HG03571 (cell line): ENCODE data around the gene TMEM106A.
"Not testable (repeated sequence)": the region's sequence is repeated elsewhere in the genome, so short reads cannot be mapped to it uniquely, and the experiment has no call there.

Experiments
- ATAC-seq: cut with Tn5 transposase; IDR thresholded peaks from one replicate; pipeline ENCODE4 v1.9.1; 2021; ENCODE audit not compliant: unreplicated experiment

Gene TMEM106A, protein sequence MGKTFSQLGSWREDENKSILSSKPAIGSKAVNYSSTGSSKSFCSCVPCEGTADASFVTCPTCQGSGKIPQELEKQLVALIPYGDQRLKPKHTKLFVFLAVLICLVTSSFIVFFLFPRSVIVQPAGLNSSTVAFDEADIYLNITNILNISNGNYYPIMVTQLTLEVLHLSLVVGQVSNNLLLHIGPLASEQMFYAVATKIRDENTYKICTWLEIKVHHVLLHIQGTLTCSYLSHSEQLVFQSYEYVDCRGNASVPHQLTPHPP

DNA sequence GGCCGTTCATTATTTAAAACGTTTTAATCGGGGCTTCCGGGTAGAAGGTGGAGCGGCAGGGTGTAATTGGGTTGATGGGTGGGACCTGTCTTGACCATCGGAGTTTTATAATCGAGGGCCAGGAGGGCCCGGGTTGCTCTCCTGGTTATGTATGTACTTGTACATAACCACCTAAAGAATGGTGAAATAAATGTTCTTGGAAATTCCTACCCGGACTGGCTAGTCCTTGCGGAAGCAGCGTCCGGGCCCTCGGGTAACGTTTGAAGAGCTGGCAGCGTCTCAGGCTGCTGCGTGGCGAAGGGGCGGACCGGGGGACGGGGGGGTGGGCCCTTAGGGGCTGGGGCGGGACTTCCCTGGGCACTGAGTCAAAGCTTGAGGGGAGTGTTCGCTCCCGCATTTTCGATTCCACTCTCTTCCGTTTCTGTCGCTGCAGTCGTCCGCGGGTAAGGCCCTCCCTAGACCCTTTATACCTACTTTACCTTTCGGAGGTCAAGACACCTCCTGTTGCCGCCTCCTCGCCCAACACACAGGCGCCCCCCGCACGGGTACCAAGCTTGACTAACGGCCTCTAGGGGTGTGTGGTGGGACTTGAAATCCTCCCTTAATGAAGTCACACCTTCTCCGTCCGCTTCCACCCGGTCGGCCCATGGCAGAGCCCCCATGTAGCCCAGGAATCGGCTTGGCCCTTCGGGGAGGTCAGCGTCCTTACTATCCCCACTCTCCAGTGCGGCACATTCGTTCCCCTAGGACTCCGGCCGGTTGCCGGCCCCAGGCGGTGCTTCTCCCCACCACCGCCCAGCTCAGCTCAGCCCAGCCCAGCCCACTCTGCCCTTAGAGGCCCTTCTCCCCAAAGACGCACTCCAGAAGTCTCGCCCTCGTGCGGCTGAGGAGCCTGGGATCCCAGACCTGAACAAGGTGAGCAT, at the start of gene TMEM106A:
Gene TMEM106A, plus strand, starts transcription at position 396 of the 923 bp plus-strand sequence. CDS start 1,167 bp downstream, outside the sequence.
- peak; percentile 72 for ATAC-seq

DNA sequence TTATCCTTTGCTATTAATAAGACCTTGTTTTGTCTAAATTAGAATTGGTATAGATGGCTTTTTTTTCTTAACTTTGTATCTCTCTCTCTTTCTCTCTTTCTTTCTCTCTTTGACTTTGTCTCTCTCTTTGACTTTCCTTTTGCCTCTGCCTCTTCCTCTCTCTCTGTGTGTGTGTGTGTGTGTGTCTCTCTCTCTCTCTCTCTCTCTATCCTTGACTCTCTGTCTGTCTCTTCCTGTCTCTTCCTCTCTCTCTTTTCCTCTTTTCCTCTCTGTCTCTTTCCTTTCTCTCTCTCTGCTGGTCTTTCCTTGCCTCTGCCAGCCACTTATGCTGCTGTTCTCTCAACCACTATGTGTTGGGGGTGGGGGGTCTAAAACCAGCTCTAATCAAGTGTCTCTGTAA, 45.7 kb upstream of the TMEM106A start:
- ATAC-seq = not testable (repeated sequence)

DNA sequence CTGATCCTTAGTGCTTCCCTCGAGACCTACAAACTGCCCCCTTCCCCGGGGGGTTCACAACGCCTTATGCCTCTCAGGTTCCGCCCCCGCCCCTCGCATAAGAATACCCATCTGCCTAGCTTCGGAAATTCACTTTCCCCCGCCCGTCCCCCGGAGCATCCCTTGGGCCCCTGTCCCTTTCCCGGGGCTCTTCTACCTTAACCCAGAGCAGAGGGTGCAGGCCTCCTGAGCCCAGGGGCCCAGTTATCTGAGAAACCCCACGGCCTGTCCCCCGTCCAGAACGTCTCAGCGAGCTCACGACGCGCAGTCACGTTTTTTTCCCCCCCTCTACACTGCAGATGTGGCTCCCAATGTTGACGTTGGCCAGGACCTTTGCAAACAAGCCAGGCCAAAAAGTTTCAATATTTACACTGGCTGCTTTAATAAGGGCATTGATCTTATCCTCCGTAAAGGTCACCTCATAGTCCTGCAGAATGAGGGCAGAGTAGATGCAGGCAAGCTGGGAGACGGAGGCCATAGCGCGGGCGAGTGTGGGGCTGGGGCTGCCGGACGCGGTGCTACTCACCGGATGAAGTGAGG, 42.0 kb upstream of the TMEM106A start:
- ATAC-seq = peak; percentile 27

DNA sequence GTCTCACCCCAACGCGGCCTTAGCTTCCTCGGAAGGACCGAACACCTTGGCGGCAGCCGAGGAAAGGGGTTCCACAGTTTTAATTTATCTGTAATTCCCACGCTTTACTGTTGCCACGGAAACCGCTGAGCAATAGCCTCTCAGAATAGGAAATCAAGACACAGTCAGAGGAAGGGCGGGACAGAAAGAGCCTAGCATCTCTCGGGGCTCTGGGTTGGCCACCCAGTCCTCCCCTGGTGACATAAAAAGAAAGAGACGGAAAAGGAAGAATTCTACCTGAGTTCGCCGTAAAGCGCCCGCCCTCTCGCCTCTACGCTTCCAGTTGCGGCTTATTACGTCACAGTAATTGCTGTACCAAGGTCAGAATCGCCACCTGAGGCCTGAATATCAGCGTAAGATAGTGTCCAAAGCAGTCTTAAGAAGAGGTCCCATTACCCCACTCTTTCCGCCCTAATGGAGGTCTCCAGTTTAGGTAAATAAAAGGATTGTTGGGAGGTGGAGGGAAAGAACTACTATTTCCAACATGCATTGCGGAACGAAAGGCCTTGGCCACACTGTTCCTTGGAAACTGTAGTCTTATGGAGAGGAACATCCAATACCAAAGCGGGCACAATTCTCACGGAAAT, 41.4 kb upstream of the TMEM106A start:
- peak; percentile 69 for ATAC-seq

DNA sequence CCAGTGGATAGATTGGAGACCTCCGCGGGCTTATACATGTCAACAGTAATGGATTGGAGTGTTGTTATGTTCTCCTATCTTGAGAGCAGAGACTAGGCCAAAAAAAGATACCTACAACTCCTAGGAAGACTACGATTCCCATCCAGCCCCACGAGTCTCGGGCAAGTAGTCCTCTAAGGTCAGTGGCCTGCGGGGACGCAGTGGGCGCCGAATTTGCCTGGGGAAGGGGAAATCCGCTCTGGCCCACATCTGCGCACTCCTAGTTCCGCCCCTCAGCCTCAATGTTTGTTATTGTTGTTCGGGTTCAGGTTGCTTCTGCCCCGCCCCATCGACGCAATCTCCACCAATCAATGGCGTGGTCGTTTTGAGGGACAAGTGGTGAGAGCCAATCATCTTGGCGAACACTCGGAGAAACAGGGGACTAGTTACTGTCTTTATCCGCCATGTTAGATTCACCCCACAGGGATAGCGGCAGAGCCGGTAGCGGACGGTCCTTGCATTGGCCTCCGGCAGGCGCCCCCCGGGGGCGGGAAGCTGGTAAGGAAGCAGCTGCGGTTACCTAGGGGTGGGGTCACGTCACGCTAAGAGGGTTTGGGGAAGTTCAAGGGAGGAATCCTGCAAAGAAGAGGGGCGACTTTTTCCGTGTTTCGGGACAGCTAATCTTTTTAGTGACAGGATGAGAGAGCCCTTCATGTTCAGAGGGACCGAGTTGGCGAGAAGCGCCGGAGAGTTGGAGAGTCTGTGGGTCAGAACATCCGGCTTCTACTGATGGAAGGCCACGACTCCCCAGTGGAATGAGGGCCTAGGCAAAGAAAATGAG, 40.7 kb upstream of the TMEM106A start, which contains the start of gene NBR1:
Gene NBR1, plus strand, starts transcription at position 449 of the 820 bp plus-strand sequence. CDS start 4,586 bp downstream, outside the sequence.
- ATAC-seq = peak; percentile 64

DNA sequence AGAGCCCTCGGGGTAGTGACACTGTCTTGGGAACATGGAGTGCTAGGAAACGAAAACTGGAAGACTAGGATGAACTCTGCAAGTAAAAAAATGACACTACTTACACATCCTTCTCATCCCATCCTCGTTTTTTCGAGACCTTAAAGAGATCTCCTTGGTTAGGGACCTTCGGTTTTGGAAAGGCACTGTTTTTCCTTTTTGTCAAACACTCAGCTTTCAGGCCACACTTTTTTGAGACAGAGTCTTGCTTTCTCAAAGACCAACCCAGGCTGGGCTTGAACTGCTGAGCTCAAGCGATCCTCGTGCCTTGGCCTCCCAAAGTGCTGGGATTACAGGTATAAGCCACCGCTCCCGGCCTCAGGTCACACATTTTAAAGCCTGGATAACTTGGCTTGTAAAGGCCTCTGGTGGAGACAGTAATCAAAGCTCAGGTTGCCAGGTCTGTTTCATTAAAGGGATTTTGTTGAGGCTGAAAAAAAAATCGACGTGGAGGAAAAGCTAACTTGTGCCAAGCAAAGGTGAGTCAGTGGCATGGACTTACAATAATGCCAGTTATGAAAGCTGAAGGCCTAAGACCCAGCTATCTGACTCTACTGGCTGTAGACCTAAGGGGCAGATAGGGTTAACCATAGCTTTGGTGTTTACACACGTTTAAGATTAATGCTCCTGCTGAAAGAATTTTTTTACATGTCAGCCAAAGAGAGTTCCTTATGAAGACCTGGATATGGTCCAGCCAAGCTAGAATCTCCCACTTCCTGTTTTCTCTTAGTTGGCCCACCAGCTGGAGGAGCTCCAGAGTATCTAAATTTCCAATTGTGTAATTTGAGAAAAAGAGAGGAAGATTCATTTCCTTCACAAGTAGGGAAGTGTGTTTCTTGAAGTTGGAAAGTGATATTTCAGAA, 39.8 kb upstream of the TMEM106A start:
- ATAC-seq = no peak

DNA sequence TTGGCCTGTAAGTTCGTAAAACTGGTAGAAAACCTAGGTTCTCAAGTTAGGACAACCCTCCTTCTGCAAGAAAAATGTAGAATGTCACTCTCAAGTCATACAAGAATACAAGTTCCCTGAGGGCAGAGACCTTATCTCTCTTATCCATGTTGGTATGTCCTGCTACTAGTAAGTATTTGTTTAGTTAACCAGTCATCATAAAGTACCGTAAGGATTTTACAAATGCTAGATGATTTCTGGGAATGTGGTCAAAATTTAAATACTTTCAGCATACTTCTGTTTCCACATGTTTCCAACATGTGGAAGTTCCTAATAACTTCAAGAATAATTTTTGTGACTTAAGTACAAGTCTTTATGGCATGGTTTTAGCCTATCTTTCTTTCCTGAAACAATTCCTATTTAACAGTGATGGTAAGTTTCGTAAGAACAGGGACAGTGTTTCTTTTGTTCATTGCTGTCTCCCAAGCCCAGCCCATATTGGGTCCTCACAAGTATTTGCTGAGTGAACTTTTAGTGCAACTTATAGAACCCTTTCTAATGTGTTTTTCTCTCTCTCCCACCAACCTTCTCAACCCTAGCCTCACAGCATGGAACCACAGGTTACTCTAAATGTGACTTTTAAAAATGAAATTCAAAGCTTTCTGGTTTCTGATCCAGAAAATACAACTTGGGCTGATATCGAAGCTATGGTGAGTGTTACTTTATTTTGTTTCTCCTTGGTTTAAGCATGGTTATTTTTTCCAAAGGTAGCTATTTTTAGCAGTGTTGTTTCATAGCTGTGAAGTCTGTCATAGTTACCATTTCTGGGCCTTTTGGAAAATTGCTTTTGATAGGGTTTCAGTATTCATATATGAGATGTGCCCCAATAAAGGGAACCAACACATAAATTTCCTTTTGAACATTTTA, 36.2 kb upstream of the TMEM106A start:
- ATAC-seq = no peak

DNA sequence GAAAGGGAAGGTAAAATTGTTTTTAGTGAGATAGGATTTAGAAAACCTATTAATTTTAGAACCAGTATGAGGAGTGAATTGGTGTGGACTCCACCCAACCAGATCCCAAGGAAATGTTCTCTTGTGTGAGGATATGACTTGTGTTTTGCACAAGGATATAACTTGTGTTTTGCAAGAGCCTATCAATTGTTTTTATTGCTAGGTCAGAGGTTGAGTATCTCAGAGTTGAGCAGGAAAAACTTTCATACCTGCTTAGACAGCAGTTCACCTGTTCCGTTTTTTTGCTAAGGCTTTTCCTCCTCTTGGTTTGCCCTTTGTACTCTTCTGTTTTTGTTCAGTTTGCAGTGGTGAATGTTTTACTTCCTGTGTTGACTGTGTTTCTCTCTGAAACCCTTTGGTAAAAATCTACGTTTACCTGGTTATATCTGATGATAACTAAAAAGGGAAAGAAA, 35.5 kb upstream of the TMEM106A start:
- ATAC-seq = no peak

DNA sequence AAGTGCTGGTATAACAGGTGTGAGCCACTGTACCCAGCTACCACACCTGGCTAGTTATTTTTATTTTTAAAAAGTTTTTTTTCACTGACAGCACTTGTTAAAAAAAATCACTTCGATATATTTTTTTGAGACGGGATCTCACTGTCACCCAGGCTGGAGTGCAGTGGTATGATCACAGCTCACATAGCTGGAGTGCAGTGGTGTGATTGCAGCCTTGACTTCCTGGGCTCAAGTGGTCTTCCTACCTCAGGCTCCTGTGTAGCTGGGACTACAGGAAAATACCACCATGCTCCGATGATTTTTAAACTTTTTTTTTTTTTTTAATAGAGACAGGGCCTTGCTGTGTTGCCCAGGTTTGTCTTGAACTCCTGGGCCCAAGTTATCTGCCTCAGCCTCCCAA, 27.8 kb upstream of the TMEM106A start:
- ATAC-seq = no peak

DNA sequence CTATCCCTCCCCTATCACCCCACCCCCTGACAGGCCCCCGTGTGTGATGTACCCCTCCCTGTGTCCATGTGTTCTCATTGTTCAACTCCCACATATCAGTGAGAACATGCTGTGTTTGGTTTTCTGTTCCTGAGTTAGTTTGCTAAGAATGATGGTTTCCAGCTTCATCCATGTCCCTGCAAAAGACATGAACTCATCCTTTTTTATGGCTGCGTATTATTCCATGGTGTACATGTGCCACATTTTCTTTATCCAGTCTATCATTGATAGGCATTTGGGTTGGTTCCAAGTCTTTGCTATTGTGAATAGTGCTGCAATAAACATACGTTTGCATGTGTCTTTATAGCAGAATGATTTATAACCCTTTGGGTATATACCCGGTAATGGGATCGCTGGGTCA, 25.0 kb upstream of the TMEM106A start:
- not testable (repeated sequence) for ATAC-seq

DNA sequence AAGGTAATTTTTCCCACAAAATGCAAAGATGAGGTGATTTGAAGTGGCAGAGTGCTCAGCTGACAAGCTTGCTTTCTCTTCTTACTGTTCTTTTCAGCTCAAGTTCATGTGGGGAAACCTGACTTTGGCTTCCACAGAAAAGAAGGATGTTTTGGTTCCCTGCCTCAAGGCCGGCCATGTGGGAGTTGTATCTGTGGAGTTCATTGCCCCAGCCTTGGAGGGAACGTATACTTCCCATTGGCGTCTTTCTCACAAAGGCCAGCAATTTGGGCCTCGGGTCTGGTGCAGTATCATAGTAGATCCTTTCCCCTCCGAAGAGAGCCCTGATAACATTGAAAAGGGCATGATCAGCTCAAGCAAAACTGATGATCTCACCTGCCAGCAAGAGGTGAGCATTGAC, 18.4 kb upstream of the TMEM106A start:
- no peak for ATAC-seq

DNA sequence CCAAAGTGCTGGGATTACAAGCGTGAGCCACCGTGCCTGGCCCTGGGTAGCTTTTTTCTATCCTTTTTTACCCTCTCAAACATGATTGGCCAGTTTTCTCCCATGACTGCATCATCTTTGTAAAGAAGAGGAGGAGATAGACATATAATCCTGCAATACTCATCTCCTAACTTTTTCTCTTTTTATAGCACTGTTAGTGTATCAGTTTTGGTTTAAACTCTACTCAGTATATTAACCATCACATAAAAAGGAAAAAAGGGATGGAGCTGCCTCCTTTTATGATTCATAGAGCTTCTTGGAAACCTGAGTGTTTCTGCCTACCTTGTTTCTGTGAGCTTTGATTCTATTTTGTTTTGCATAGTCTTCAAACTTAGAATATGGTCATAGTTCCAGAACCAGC, 12.0 kb upstream of the TMEM106A start:
- no peak for ATAC-seq

DNA sequence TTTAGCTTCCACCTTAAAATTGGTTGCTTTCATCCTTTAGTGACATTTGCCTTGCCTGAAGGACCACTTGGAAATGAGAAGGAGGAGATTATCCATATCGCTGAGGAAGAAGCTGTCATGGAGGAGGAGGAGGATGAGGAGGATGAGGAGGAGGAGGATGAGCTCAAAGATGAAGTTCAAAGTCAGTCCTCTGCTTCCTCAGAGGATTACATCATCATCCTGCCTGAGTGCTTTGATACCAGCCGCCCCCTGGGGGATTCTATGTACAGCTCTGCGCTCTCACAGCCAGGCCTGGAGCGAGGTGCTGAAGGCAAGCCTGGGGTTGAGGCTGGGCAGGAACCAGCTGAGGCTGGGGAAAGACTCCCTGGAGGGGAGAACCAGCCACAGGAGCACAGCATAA, 11.5 kb upstream of the TMEM106A start:
- no peak for ATAC-seq

DNA sequence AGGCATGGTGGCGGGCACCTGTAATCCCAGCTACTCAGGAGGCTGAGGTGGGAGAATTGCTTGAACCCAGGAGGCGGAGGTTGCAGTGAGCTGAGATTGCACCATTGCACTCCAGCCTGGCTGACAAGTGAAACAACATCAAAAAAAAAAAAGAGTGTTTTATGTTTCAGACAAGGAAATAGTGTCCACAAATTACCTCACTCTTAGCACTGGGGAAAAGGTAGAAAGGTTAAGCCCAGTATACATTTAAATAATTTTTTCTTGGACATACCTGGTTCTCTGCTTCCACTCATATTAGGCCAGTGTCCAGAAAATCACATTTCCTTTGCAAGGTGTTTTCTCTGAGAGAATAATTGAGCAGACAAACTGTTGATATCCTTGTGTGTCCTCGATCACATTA, 8.7 kb upstream of the TMEM106A start:
- not testable (repeated sequence) for ATAC-seq

DNA sequence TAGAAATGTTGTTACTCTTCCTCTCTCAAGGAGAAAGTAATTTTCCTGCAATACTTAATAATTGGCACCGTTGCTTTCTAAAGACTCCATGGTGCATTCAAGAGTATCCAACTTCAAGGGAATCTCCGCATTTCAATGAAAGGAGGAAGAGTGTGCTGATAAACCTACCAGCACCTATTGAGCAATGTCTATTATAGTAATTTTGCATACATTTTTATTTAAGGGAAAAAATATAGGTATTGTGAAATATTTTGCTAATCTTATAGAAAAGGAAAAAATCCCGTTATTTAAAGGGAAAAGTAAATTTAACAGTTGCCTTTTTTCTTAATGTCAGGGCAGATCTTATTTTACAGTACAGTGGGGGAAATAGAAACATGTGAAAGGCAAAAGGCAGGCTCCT, 1.1 kb upstream of the TMEM106A start:
- no peak for ATAC-seq

DNA sequence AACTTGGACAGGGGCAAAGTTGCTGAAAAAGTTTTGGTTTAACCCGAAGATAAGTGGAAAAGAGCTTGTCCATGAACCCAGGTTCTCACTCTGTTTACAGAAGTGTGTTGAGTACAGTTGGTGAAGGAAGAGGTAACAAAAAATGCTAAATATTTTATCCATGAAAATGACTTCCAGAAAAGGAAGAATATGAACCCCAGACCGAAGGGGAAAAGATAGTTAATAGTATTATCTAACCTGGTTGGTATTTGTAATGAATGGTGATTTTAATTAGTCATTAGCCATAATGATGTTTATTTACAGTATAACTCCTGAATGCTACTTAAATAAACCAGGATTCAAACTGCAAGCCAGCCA, 574 bp upstream of the TMEM106A start:
- ATAC-seq = no peak

DNA sequence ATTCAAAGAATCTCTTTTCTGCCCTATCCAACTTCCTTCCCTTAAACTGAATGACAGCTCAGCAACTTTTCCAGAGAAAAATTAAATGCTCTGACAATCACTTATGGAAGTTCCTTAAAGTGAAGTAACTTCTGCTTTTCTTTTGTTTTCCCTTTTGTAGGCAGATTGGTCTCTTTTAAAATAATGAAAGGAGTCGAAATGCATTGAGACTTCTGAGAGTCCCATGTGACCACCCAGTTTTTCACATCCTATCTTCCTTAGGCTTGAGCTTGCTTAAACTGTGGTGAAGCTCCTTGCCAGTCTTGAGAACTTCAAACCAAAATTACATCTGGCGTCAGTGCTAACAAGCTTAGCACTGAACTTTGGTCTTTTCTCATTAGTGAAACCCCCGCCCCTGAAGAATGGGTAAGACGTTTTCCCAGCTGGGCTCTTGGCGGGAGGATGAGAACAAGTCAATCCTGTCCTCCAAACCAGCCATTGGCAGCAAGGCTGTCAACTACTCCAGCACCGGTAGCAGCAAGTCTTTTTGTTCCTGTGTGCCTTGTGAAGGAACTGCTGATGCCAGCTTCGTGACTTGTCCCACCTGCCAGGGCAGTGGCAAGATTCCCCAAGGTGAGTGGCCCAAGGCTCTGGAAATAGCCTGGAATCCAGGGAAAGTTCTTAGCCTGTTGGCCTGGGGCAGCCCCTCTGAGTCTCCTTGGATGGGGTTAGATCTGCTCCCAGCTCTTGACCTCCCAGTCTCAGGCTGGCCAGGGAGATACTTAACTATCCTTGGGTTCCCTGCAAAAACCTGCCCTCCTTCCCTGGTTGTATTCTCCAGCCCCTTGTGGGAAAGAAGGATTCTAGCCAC, 1.2 kb downstream of the TMEM106A start:
- ATAC-seq = no peak
